GM19043 (cell line): ENCODE data around the gene AGBL3.

Experiments used
- ATAC-seq: cut with Tn5 transposase; IDR thresholded peaks from one replicate; pipeline ENCODE4 v1.9.1; 2021; ENCODE audit warnings: low read depth; ENCODE audit not compliant: unreplicated experiment

AGBL3 gene

DNA sequence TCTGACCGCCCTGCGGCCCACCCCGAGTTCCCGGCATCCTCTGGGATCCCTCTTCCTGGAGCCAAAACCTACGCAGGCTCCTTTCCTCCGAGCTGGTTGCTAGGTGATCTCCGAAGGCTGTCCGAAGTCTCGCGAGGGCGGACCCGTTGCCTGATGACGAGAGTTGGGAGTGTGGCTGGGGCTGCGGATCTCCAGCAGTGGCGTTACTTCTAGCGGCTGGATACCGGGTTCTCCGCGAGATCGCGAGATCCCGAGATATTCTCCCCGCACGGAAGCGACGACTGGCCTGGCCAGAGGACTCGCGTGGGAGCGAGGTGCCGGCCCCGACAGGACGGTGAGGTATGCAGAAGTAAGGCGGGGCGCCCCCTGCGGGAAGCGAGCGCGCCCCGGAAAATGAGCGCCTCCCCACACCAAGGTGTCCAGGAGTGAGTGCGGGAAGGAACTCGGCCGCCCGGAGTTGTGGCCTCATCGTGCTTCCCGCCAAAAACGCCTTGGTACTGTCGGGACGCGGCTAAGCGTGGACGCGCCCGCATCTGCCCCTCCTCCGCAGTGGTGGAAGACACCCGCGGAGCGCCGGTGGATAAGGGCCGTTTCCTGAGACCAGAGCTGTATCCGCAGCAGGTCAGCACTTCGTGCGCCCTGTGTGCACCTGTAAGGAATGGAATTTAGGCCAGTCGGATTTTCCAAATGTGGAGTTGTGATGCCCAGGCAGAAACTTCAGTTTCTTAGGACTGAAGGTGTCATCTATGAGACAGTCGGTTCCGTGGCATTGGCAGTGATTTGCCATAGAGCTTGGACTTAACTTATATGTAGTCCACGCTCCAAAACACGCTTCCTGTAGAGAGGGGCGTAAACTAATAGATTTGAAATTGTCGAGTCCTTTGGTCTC is at the start of gene AGBL3:
Gene AGBL3 (plus strand): TSS at position 146 of the 889 bp plus-strand sequence. CDS start 1,426 bp downstream, outside the sequence.
- peak; percentile 86 for ATAC-seq

DNA sequence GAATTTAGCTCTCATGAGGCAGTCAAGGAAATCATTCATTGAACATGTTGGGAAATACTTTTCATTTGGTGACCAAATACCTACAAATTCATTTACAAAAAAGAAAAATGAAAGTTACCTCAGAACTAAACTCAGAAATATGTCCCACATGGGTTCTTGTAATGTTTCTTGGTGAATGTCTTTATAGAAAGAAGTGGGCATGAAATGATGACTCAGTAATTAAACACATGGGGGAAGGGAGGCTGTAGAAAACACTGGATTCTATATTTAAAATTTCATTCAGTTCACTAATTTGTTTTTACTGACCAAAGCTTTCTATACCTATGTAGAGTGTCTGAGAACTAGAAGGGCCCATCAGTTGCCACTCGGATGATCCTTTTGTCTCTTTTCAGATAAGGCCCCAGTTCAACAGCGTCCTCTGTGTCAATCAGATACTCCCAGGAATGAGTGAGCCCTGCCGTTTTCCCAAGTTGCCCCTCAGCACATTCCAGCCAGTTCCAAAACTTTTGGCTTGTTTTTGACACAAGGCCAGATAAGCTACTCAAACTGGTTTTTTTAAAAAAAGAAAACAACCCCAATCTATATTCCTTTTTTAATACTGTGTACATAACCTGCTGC is 49.3 kb upstream of the AGBL3 start:
- no peak for ATAC-seq

DNA sequence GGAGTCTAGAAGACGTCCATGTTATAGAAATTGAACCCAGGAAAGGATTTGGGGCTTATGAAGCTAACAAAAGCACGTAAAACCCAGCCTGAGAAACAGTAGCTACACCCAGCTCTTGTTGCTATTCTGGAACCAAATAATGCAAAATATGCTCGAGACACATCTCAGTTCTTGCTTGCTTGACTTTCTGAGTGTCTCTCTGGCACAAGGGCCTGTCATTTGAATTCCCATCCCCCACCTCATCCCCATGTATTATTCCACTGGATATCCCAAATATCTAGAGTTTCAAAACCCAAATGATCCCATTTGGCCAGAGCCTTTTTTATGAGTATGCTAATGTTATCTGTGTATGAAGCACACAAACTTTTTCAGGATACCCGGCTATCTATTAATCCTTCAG is 48.2 kb upstream of the AGBL3 start:
- ATAC-seq: no peak

DNA sequence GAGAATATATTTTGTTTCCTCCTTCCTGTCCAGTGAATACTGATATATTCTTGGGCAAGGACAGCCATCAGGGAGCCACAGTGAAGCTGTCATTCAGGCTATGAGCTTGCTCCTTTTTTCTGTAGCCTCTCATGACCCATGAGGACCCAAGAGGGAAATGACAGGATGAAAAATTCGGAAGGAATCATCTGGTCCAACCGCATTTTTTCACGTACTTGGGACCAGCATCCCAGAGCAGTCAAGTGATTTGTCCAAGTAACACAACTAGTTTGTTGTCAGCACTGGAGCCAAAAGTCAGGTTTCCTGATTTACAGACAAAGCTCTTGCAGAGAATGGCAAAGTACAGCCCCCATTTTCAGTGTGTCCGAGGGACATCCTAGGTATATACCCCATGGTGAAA is 47.2 kb upstream of the AGBL3 start:
- ATAC-seq: no peak

DNA sequence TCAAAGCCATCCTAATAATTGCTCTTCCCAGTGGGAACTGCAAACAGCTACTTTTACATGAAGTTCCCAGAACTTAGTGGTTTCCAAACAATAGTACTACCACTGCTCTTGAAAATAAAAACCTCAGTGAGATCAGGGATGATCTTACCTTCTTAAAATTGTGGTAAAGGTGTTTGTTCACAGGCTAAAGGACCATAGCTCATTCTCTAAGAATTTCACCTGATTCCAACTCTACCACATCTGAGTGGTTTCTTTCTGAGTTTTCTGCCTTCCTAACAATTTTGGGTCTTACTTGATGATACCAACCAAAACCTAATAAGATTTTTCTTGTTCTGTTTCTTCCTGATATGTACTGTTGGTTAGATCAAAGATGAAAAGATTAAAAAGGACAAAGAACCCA is 45.6 kb upstream of the AGBL3 start:
- ATAC-seq: no peak

DNA sequence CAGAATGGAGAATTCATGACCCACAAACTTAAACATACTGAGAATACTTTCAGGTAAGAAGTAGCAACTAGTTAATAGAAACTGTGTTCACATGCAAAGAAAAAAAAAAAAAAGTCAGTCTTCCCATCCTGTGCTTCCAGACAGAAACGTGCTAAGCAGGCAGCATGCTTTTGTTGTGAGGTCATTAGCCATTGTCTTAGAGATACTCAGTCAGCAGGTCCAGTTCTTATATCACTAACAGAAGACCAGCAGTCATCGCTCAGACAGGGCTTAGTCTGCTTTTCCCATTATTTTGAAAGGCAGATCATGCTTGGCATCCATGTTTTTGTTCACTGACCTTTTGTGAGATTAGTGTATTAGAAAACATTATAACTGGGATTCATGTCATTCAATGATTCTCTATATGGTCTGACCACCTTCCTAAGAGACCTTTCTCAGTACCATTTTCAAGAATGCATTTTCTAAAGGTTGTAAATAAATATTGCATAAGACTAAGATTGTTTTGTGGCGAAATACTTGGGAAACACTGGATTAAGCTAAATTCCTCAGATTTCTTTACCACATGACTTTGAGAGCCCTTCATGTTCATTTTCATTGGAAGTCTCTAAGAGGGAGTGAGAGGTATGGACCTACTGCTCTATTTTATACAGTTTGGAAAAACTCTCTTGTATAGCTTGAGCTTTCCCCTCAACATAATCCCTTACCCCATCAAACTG is 45.0 kb upstream of the AGBL3 start:
- no peak for ATAC-seq

DNA sequence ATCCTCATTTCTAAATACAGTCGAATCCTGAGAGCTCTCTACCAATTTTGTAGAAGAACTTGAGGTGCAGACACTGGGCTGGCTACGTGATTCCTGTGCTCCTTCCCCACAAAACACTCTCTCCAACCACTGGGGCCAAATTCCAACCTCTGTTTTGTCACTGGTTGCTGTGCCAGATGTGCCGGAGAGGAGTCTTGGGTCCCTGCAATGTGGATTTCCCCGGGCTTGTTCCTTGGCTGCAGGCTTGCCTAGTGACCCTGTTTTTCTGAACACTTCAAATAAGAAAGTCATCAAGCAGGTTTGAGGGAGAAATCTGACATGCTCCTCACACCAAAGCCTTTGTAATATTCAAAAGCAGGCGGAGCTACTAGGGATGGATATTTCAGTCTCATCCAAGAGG is 44.4 kb upstream of the AGBL3 start:
- ATAC-seq: no peak

DNA sequence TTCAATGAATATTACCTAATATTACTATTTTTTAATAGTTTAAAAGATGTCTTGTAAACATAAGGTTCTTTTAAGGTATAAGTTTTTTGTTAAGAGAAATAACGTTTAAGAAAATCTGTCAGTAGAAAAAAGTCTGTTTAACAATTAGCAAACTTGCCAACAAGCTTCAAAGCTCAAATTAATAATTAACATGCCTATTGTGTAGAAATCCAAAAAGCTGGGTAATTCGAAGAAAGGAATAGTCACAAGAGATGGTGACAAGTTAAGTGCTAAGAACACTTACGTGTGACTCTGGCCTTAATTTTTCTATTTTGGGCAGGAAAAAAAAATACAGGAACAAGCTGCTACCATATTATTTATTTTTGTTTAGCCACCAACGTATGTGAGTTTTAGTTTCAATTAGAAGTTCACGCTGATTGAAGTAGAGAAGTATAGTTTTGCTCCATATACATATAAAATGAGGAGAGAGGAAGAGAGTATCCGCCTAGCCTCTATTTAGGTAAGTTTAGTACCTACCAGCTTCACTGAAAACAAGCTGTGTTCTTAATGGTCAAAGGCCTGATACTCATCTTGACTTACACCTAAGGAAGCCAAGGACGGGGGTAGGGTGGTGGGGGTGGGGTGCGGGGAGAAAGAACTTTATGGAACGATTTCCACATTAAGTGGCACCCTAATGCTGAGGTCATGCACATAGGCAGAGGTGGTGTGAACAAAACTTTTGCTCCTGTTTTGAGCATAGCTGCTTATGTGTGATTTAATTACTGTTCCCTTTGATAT is 43.4 kb upstream of the AGBL3 start:
- no peak for ATAC-seq

DNA sequence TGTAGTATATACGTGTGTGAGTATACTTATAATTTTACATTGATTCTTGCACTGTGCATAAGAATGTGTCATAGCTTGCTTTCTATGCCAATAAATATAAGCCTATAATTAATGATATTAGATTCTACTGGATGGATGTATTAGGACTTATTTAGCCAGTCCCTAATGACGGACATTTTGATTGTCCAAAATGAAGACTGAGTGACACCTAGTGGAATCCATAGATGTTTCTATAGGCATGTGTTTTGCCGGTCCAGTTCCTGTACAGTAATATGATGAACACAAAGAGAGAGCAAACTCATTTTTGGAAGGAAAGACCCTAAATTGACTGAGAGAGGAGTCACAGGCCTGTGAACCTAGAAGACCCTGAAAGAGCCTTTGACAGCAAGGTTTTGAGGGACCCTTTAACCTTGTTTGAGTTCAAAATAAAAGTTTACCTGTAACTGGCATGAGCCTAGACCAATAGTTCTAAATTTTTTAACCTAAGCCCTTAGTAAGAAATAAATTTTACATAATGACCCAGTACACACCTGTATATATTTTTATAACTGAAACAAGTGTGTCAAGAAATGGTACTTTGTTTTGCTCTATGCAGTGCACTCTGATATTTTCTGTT is 42.4 kb upstream of the AGBL3 start:
- ATAC-seq: peak; percentile 62

DNA sequence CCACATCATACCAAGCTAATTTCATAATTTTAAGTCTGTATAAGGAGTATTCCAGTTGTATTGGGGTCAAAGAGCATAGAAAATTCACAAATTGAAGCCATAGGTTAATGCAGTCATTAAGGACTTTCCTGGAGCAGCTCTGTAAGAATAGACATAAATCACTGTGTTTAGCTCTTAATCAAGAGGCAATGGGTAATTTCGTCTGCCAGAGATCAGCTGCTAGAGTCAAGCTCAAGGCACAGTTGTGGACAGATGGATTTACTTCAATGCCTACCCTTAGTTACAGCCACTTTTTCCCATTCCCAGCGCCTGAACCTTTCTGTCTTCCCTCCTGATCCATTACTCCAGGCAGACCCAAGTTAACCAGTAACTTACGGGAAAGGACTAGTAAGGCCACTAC is 40.6 kb upstream of the AGBL3 start:
- no peak for ATAC-seq

DNA sequence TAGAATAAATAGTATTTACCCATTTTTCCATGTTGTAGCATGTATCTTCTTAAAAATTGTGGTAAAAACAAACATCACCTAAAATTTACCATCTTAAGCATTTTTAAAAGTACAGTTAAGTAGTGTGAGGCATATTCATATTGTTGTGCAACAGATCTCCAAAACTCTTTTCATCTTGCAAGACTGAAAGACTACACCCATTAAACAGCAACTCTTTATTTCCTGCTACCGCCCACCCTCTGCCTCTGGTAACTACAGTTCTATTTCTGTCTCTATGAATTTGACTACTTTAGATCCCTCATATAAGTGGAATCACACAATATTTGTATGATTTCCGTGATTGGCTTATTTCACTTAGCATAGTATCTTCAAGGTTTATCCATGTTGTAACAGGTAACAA is 40.0 kb upstream of the AGBL3 start:
- ATAC-seq: no peak

DNA sequence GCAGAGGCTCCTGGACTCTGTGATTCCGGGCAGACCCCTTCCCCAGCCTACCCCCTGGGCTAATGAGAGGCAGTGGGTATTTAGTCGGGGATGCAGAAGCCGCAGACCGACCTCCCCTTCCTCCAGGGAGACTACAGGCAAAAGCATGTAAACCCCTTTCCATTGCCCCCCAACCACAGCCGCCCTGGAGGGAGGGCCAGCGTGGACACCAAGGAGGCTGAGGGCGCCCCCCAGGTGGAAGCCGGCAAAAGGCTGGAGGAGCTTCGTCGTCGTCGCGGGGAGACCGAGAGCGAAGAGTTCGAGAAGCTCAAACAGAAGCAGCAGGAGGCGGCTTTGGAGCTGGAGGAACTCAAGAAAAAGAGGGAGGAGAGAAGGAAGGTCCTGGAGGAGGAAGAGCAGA is 39.0 kb upstream of the AGBL3 start:
- ATAC-seq: no peak

DNA sequence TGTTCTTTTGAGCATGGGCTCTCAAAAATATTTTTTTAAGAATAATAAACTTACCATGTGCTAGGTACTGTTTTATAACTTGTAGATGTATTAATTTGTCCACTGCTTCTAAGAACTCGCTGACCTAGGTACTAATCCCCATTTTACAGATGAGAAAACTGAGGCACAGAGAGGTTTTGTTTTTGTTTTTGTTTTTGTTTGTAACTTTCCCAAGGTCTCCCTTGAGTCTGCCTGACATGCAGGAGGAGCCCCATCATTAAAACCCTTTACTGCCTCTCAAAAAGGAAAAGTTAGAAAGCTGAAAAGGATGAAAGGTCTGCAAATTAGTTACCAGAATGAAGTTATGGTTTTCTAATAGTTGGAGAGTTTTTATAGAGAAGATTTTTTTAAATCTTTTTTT is 38.5 kb upstream of the AGBL3 start:
- ATAC-seq: no peak

DNA sequence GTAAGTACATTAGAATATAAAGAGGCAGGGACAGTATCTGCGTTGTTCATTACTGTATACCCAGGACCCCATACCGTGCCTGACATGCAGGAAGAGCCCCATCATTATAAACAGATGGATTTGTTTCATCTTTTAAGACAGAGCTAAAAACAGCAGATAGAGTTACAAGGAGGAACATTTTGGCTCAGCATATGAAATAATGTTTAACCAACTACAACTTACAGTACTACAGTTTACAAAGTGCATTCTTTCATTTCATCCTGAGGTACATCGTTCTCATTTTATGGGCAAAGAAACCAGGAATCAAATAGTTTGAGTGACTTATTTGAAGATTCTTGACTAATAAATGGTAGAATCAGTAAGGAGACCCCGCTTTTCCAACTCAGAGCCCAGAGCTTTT is 38.1 kb upstream of the AGBL3 start:
- ATAC-seq: no peak

DNA sequence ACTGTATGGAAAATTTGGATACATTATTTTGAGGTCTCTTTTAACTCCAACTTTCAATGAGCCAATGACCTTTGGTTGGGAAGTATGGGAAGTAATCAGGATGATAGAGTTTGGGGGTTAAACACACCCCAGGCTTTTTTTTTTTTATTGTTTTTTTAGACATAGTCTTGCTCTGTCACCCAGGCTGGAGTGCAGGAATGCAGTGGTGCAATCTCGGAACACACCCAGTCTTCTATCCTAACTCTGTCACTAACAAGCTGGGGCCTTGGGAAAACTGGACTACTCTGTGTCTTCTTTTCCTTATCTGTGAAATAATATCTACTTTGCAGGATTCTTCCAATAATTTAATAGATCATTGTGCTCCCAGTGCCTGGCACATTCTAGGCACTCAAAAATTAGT is 37.6 kb upstream of the AGBL3 start:
- no peak for ATAC-seq

DNA sequence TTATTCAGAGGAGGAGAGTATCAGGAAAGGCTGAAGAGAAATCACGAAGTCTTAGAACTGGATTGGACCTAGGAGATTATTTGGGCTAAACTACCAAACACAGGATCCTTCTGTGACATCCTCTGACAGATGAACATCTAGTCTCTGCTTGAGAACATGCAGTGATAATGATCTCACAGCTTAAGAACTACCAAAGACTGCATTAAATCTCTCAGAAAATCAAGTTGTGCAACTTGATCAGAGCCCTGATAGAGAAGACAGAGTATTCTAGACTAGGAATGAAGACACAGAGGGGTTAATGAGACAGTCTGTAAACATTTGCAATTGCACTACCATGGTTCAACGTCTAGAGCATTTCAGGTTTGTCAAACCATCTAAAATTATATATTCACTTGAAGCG is 37.1 kb upstream of the AGBL3 start:
- ATAC-seq: no peak

DNA sequence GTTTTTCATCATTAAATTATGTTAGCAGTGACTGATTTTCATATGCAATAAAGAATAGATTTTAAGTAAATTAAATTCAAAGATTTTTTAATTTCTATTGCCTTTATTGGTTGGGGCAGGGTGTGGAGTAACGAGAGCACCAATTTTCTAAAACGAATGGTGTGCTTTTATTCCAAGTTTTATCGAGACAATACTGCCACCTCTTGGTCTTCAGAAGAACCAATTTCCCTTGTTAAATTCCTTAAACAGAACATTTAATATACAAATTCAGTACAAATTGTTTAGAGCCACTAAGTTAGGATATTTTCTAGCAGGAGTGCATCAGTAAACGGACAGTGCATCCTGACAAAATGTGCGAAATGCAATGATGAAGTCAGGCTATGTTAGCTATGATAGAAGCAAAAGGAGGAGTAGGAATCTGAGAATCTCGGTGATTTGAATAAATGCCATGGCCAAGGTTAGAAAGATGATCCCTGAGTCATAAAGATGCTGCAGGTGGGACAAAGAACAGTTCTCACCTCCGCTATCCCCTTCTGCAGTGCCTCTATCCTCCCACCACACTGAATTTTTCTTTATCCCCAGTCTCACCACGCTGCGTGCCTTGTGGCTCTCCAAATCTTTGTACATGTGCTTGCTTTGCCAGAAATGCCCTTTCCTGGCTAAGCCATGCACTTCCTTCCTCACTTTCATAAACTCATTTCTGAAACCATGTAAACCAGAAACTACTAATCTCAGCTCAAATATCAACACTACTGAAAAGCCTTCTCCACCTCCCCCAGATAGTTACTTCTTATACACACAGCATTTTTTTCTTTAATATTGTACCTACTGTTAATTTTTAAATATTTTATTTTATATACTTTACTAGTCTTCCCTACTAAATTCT is 31.9 kb upstream of the AGBL3 start:
- ATAC-seq: no peak

DNA sequence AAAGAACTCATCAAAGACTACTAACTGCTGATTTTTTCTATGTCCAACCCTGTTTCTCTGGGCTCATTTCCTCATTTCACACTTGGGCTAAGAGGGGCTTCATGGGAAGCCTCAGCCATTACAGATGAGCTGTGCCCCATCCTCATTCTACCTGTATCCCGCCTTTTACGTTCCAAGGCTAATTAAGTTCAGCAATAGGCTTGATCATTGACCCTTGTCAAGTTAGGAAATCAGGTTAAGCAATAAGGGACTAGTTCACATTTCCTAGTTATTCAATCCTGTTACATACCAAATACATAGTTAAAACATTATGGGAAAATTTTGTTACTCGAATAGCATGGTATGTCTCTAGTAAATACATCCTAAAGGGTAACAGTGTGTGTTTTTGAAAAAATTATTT is 29.3 kb upstream of the AGBL3 start:
- no peak for ATAC-seq

DNA sequence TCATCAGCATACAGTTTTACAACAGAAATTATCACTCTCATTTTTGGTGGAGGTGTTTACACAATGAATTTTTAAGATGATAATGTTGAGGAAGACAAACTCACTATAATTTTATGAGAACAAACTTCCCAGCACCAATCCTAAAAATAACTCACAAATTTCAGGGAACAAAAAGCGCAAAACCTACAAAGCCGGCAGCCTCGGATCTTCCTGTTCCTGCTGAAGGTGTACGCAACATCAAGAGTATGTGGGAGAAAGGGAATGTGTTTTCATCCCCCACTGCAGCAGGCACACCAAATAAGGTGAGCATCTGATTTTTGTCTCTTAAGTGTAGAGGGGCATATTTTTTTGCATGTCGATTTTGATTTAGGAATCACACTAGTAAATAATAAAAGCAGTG is 26.5 kb upstream of the AGBL3 start:
- ATAC-seq: no peak
